IMR-90 (cell line): ENCODE results near the gene NT5C. TPM values are rescaled to one million over a fixed set of nuclear protein-coding genes. Genes with fewer than 3 reads are reported as not detected.

Source experiments
- ATAC-seq: fragments of 200-7000 bp; cut with Tn5 transposase; 2 replicates; pipeline ENCODE4 v1.9.1; 2020; ENCODE audit warnings: low read depth, mild to moderate bottlenecking, moderate library complexity
- BruUV-seq: library from RNA; stranded (reverse); fragments of 400-500 nt; replicated peaks from 2 replicates; lab custom pipeline; 2021; lab: Mats Ljungman, UMichigan
- CTCF ChIA-PET: fragments of 300-600 bp; formaldehyde crosslinking; extraction: SDS; loops from one replicate; lab custom pipeline; 2021; ENCODE audit warnings: antibody characterized with exemption; lab: Yijun Ruan, JAX
- POLR2A ChIA-PET: fragments of 300-600 bp; sonication (Branson Sonifier 250); formaldehyde crosslinking; loops from one replicate; lab custom pipeline; 2022; ENCODE audit warnings: antibody characterized with exemption; ENCODE audit not compliant: unreplicated experiment; lab: Charles Lee
- DNase-seq: peaks from one replicate; pipeline ENCODE4 v3.0.0; 2013
- H2AFZ ChIP-seq: replicated peaks from 2 replicates; pipeline ENCODE3; 2013; ENCODE audit warnings: low read length, mild to moderate bottlenecking; ENCODE audit not compliant: poor library complexity
- H2AK5ac ChIP-seq: 2 replicates; pipeline ENCODE4 v1.6.1; 2013; ENCODE audit warnings: low read depth, low read length, inconsistent platforms
- H2AK9ac ChIP-seq: replicated peaks from 2 replicates; pipeline ENCODE3; 2013; ENCODE audit warnings: mild to moderate bottlenecking, low read depth, low read length, moderate library complexity; ENCODE audit not compliant: poor library complexity
- H2BK120ac ChIP-seq: 2 replicates; pipeline ENCODE4 v1.6.1; 2013; ENCODE audit warnings: low read depth, low read length, inconsistent platforms
- H2BK15ac ChIP-seq: 3 replicates; pipeline ENCODE4 v1.6.1; 2013; ENCODE audit warnings: low read depth, low read length, inconsistent platforms
- H2BK20ac ChIP-seq: 2 replicates; pipeline ENCODE4 v1.6.1; 2013; ENCODE audit warnings: low read depth, mild to moderate bottlenecking, inconsistent platforms, low read length, moderate library complexity
- H2BK5ac ChIP-seq: 2 replicates; pipeline ENCODE4 v1.6.1; 2013; ENCODE audit warnings: mild to moderate bottlenecking, low read depth, low read length, inconsistent platforms; ENCODE audit not compliant: poor library complexity, severe bottlenecking
- H3K14ac ChIP-seq: replicated peaks from 2 replicates; pipeline ENCODE4 v1.6.1; 2013; ENCODE audit warnings: low read depth, low read length, inconsistent platforms
- H3K18ac ChIP-seq: 2 replicates; pipeline ENCODE4 v1.6.1; 2013; ENCODE audit warnings: low read depth, low read length, control low read depth
- H3K23ac ChIP-seq: 2 replicates; pipeline ENCODE4 v1.6.1; 2013; ENCODE audit warnings: low read depth, low read length, inconsistent platforms
- H3K27ac ChIP-seq: 2 replicates; pipeline ENCODE4 v1.5.1; 2013; ENCODE audit warnings: mild to moderate bottlenecking, control low read depth, low read length; ENCODE audit not compliant: insufficient read depth
- H3K27me3 ChIP-seq: 2 replicates; pipeline ENCODE4 v1.6.1; 2013; ENCODE audit warnings: low read length; ENCODE audit not compliant: control insufficient read depth, insufficient read depth
- H3K36me3 ChIP-seq: 2 replicates; pipeline ENCODE4 v1.6.1; 2013; ENCODE audit warnings: low read length, mixed read lengths; ENCODE audit not compliant: control insufficient read depth, insufficient read depth
- H3K4ac ChIP-seq: 2 replicates; pipeline ENCODE4 v1.6.1; 2013; ENCODE audit warnings: low read depth, low read length, inconsistent platforms
- H3K4me1 ChIP-seq: 2 replicates; pipeline ENCODE4 v1.6.1; 2013; ENCODE audit warnings: low read length, mixed read lengths; ENCODE audit not compliant: control insufficient read depth, insufficient read depth
- H3K4me2 ChIP-seq: 2 replicates; pipeline ENCODE4 v1.6.1; 2013; ENCODE audit warnings: low read depth, mild to moderate bottlenecking, control low read depth, low read length, moderate library complexity
- H3K4me3 ChIP-seq: 2 replicates; pipeline ENCODE4 v1.5.1; 2013; ENCODE audit warnings: low read depth, mild to moderate bottlenecking, control low read depth, low read length, moderate library complexity; ENCODE audit not compliant: insufficient read depth
- H3K56ac ChIP-seq: 2 replicates; pipeline ENCODE4 v1.6.1; 2013; ENCODE audit warnings: low read length, inconsistent platforms; ENCODE audit not compliant: insufficient read depth; ENCODE audit errors: extremely low read depth
- H3K79me1 ChIP-seq, 2 experiments: 2 replicates each; pipeline ENCODE4 v1.6.1; 2013; ENCODE audit warnings: low read length in 2 of 2, inconsistent platforms in 1 of 2, low read depth in 1 of 2
- H3K9ac ChIP-seq: 2 replicates; pipeline ENCODE4 v1.6.1; 2013; ENCODE audit warnings: low read depth, low read length, control low read depth
- H3K9me1 ChIP-seq: 2 replicates; pipeline ENCODE4 v1.6.1; 2013; ENCODE audit warnings: low read length, inconsistent platforms; ENCODE audit not compliant: insufficient read depth
- H3K9me3 ChIP-seq: 2 replicates; pipeline ENCODE4 v1.6.1; 2013; ENCODE audit warnings: low read length; ENCODE audit not compliant: control insufficient read depth, insufficient read depth
- H4K20me1 ChIP-seq: 2 replicates; pipeline ENCODE4 v1.6.1; 2013; ENCODE audit warnings: low read length, inconsistent platforms; ENCODE audit not compliant: insufficient read depth
- H4K5ac ChIP-seq: 2 replicates; pipeline ENCODE4 v1.6.1; 2013; ENCODE audit warnings: mild to moderate bottlenecking, low read depth, low read length, control low read depth
- H4K8ac ChIP-seq, 2 experiments: 2 replicates each; pipeline ENCODE4 v1.6.1; 2013; ENCODE audit warnings: low read depth in 2 of 2, low read length in 2 of 2, control low read depth in 1 of 2, inconsistent platforms in 1 of 2
- H4K91ac ChIP-seq: 2 replicates; pipeline ENCODE4 v1.6.1; 2013; ENCODE audit warnings: low read depth, low read length, inconsistent platforms; ENCODE audit not compliant: insufficient read depth
- BHLHE40 ChIP-seq: fragments of 150-350 bp; IDR thresholded peaks from 2 replicates; pipeline ENCODE4 v1.6.1; 2016; ENCODE audit warnings: mild to moderate bottlenecking, low read depth, low read length
- CEBPB ChIP-seq: IDR thresholded peaks from 2 replicates; pipeline ENCODE4 v1.6.1; 2012; ENCODE audit warnings: low read depth, low read length, improper control_type of control experiment
- CHD1 ChIP-seq: IDR thresholded peaks from 2 replicates; pipeline ENCODE4 v1.6.1; 2012; ENCODE audit warnings: low read depth, low read length, improper control_type of control experiment
- FOS ChIP-seq: fragments of 150-350 bp; IDR thresholded peaks from 2 replicates; pipeline ENCODE4 v1.6.1; 2016; ENCODE audit warnings: low read depth, low read length
- MAFK ChIP-seq: IDR thresholded peaks from 2 replicates; pipeline ENCODE4 v1.6.1; 2012; ENCODE audit warnings: low read depth, low read length, improper control_type of control experiment
- MAZ ChIP-seq: IDR thresholded peaks from 2 replicates; pipeline ENCODE4 v1.6.1; 2012; ENCODE audit warnings: low read depth, mild to moderate bottlenecking, low read length, improper control_type of control experiment, moderate library complexity, borderline replicate concordance
- MXI1 ChIP-seq: IDR thresholded peaks from 2 replicates; pipeline ENCODE4 v1.6.1; 2012; ENCODE audit warnings: low read depth, mild to moderate bottlenecking, low read length, moderate library complexity, borderline replicate concordance
- NFE2L2 ChIP-seq: fragments of 150-350 bp; IDR thresholded peaks from 2 replicates; pipeline ENCODE4 v1.6.1; 2016; ENCODE audit warnings: low read depth, mild to moderate bottlenecking, low read length
- POLR2A ChIP-seq: IDR thresholded peaks from 2 replicates; pipeline ENCODE4 v1.6.1; 2012; ENCODE audit warnings: mild to moderate bottlenecking, low read depth, low read length
- RAD21 ChIP-seq: IDR thresholded peaks from 2 replicates; pipeline ENCODE4 v1.6.1; 2012; ENCODE audit warnings: low read length, improper control_type of control experiment
- RCOR1 ChIP-seq: IDR thresholded peaks from 2 replicates; pipeline ENCODE4 v1.6.1; 2012; ENCODE audit warnings: mild to moderate bottlenecking, low read length, improper control_type of control experiment; ENCODE audit not compliant: insufficient replicate concordance
- SMC3 ChIP-seq: fragments of 150-350 bp; IDR thresholded peaks from 2 replicates; pipeline ENCODE4 v1.6.1; 2016; ENCODE audit warnings: low read depth, mild to moderate bottlenecking, antibody characterized with exemption, low read length, moderate library complexity
- WGBS, 2 experiments: methylation state at CpG; one replicate each; pipeline versions ENCODE4 v1.1.5 to v1.1.7; 2013; ENCODE audit warnings: missing lambda C conversion rate in 2 of 2; ENCODE audit not compliant: insufficient read length in 1 of 2; ENCODE audit errors: extremely low coverage in 2 of 2; 5-methylcytosine and 5-hydroxymethylcytosine counted together
- dilution Hi-C: fragments of 300-500 bp; cut with HindIII; formaldehyde crosslinking; loops from one replicate; pipeline ENCODE4 v1.14.3; 2018; ENCODE audit warnings: low sequenced_read_pairs; ENCODE audit not compliant: unreplicated experiment
- in situ Hi-C: fragments of 300-500 bp; cut with MboI; formaldehyde crosslinking; loops from 3 replicates; pipeline ENCODE4 v1.14.3; 2019; ENCODE audit warnings: low sequenced_read_pairs, inconsistent platforms, mixed read lengths
- intact Hi-C: fragments of 100-400 bp; cut with micrococcal nuclease; formaldehyde crosslinking; loops from 2 replicates; pipeline ENCODE4 v1.10.0; 2022
- polyA plus RNA-seq, 3 experiments: library from polyadenylated mRNA; depleted of rRNA; stranded (reverse); fragments of >200 nt; gene quantifications; 2 replicates each; pipeline ENCODE4 v1.2.3, GENCODE V29; 2012; ENCODE audit warnings: low replicate concordance in 1 of 3
- total RNA-seq: library from RNA; depleted of rRNA; stranded (reverse); fragments of >200 nt; gene quantifications from 2 replicates; pipeline ENCODE4 v1.2.3, GENCODE V29; 2012
- TF ChIP-seq, protein P1 (sequence below): fragments of 150-350 bp; IDR thresholded peaks from 2 replicates; pipeline ENCODE4 v1.6.1; 2017; ENCODE audit warnings: mild to moderate bottlenecking, antibody characterized with exemption, low read length, low read depth
- TF ChIP-seq, protein P2 (sequence below): fragments of 150-350 bp; IDR thresholded peaks from 2 replicates; pipeline ENCODE4 v1.6.1; 2016; ENCODE audit warnings: low read depth, mild to moderate bottlenecking, low read length, moderate library complexity, borderline replicate concordance

NT5C gene
- total and polyA plus RNA-seq, 2 of the 4 experiments (the other 2 are of a cell fraction), result 24.0 to 44.6 TPM

DNA sequence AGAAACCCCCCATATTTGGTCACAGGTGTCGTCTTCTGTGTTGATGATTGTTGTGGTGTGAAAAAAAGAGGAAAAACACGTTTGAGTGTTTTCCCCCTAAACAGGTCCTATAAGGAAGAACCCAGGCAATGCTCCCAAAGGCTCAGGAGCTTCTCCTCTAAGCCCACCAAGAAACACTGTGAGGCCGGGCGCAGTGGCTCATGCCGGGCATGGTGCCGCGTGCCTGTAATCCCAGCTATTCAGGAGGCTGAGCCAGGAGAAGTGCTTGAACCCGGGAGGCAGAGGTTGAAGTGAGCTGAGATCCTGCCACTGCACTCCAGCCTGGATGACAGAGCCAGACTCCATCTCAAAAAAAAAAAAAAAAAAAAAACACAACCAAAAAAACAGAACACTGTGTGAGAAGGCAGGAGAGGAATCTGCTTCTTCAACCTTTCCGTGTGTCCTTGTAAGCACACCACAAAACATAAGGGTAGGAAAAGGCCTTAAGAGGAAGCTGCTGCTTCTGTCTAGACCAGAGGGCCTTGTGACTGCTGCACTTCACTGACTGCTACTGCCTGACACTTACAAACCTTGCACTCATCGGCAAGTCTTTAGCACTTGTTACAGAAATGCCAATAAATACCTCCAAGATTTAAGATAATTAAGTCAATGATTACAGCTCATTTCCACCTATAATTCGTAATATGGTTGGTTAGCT is 13.4 kb upstream of the NT5C start (continued):
- TF ChIP-seq FOS, result no peak

DNA sequence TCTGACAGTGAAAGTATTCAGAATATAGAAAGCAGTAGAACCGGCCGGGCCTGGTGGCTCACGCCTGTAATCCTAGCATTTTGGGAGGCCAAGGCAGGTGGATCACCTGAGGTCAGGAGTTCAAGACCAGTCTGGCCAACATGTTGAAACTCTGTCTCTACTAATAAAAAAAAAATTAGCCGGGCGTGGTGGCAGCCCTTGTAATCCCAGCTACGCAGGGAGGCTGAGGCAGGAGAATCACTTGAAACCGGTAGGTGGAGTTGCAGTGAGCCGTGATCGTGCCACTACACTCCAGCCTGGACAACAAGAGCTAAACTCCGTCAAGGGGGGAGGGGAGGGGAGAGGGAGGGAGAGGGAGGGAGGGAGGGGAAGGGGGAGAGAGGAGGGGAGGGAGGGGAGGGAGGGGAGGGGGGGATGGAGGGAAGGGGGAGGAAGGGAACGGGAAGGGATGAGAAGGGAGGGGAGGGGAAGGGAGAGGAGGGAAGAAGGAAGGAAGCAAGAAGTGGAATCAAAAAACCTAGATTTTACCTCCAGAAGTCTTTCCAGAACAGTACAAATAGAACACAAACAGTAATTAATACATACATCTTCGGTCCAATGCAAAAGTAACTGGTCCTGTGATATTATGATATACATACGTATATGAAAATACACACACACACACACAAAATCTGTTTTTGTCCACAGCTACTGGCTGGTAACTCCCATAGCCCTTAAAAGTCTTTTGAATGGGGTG is 10.9 kb upstream of the NT5C start:
- H4K8ac ChIP-seq, result no peak overlapping the region
- H3K27ac ChIP-seq, result no peak overlapping the region
- no peak overlapping the region for H2AK5ac ChIP-seq
- no peak overlapping the region for H2BK20ac ChIP-seq
- H3K4me2 ChIP-seq, result no peak overlapping the region
- H4K91ac ChIP-seq, result no peak overlapping the region
- H4K20me1 ChIP-seq, result no peaks in the 10 kb centered on the region
- H2BK120ac ChIP-seq, result no peak overlapping the region
- H2AFZ ChIP-seq, result no peak overlapping the region
- peaks cover 46 to 68% of the 10 kb centered on the region in 2 experiments for H3K79me1 ChIP-seq
- no peak overlapping the region for H3K56ac ChIP-seq
- H2AK9ac ChIP-seq, result no peak overlapping the region
- in situ Hi-C loops (no loop called here), dilution Hi-C loops (no loop called here), intact Hi-C loops (no loop called here)
- peaks cover 50% of the 10 kb centered on the region for H3K36me3 ChIP-seq
- no peaks in the 10 kb centered on the region for H3K27me3 ChIP-seq
- ATAC-seq, result no peak
- H3K4ac ChIP-seq, result no peak overlapping the region
- H3K14ac ChIP-seq, result no peak overlapping the region
- no peaks in the 10 kb centered on the region for H3K9me3 ChIP-seq
- 0 out of 2 replicates have a peak, but pooled peaks cover 4% of the 10 kb centered on the region for H3K4me1 ChIP-seq
- 71% methylated on average over 1 of the region's 13 CpGs; no CpG with 5 or more reads in 1 of the 2 experiments for WGBS, 2 experiments
- no peak overlapping the region for H2BK5ac ChIP-seq
- H3K4me3 ChIP-seq, result no peak overlapping the region
- no peak overlapping the region for H2BK15ac ChIP-seq
- BruUV-seq, result no TSS peak
- no peak overlapping the region for H3K23ac ChIP-seq
- POLR2A ChIA-PET, result no interaction called here
- no peaks in the 10 kb centered on the region; the same call in 1 of the 2 replicates for H3K9me1 ChIP-seq
- H4K5ac ChIP-seq, result no peak overlapping the region
- no peak for DNase-seq
- CTCF ChIA-PET, result interaction anchor here (0.6 kb wide), 1 partner anchor 83 kb away, joined by 5 read pairs; no protein-coding TSS in a partner anchor
- H3K9ac ChIP-seq, result no peak overlapping the region
- H3K18ac ChIP-seq, result no peak overlapping the region
- TF ChIP-seq, protein P1, sequence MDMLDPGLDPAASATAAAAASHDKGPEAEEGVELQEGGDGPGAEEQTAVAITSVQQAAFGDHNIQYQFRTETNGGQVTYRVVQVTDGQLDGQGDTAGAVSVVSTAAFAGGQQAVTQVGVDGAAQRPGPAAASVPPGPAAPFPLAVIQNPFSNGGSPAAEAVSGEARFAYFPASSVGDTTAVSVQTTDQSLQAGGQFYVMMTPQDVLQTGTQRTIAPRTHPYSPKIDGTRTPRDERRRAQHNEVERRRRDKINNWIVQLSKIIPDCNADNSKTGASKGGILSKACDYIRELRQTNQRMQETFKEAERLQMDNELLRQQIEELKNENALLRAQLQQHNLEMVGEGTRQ, result no peak
- TF ChIP-seq CHD1 (no peak), RCOR1 (no peak), MXI1 (no peak), POLR2A (no peak), NFE2L2 (no peak), RAD21 (no peak), MAZ (no peak), CEBPB (no peak), BHLHE40 (no peak), MAFK (no peak), SMC3 (no peak)
- TF ChIP-seq, protein P2, sequence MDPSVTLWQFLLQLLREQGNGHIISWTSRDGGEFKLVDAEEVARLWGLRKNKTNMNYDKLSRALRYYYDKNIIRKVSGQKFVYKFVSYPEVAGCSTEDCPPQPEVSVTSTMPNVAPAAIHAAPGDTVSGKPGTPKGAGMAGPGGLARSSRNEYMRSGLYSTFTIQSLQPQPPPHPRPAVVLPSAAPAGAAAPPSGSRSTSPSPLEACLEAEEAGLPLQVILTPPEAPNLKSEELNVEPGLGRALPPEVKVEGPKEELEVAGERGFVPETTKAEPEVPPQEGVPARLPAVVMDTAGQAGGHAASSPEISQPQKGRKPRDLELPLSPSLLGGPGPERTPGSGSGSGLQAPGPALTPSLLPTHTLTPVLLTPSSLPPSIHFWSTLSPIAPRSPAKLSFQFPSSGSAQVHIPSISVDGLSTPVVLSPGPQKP, result no peak
